Adrenal gland (tissue), 12 donors: Measurements from ENCODE around the gene APLN. TPM values are rescaled to one million over a fixed set of nuclear protein-coding genes. Genes with fewer than 3 reads are reported as not detected.
A peak's percentile ranks its signal among the peaks of the same experiment; 100 is the strongest.

ENCODE experiments used
- DNase-seq, 7 donors: peaks; one replicate each; pipeline ENCODE4 v3.0.0-alpha.2; 2019 to 2020
- H3K27ac ChIP-seq, 5 donors: fragments of 200-600 bp; sonication (generic) in 4 of 5; 1 replicate in 3 of 5; 2 replicates in 2 of 5; pipeline versions ENCODE4 v1.5.1 to v1.8.0; 2016 to 2020; ENCODE audit warnings: mild to moderate bottlenecking in 1 of 5
- H3K27me3 ChIP-seq: fragments of 200-600 bp; 2 replicates; pipeline ENCODE4 v1.8.0; 2021
- H3K36me3 ChIP-seq, 2 donors: fragments of 200-600 bp; replicated peaks in 1 of 2; 1 replicate in 1 of 2; 2 replicates in 1 of 2; pipeline versions ENCODE4 v1.5.1 to v1.8.0; 2018 to 2022
- H3K4me1 ChIP-seq, 2 donors: fragments of 200-600 bp; replicated peaks in 1 of 2; 1 replicate in 1 of 2; 2 replicates in 1 of 2; pipeline versions ENCODE4 v1.5.1 to v1.8.0; 2018 to 2021
- H3K4me3 ChIP-seq, 4 donors: fragments of 200-600 bp; sonication (generic) in 3 of 4; one replicate each; pipeline ENCODE4 v1.5.1; 2016 to 2018
- H3K9me3 ChIP-seq, 3 donors: fragments of 200-600 bp; sonication (generic) in 1 of 3; replicated peaks in 1 of 3; 1 replicate in 2 of 3; 2 replicates in 1 of 3; pipeline versions ENCODE4 v1.5.1 to v1.8.0; 2016 to 2021
- CTCF ChIP-seq, 6 experiments: fragments of 450-650 bp in 4 of 6; fragments of 200-600 bp in 2 of 6; sonication (generic) in 1 of 6; IDR thresholded peaks; 1 replicate in 5 of 6; 2 replicates in 1 of 6; pipeline versions ENCODE4 v1.5.1 to v1.8.0; 2016 to 2021; ENCODE audit warnings: antibody characterized with exemption in 6 of 6, mild to moderate bottlenecking in 2 of 6, moderate library complexity in 1 of 6
- POLR2A ChIP-seq, 2 donors: fragments of 450-650 bp; IDR thresholded peaks; one replicate each; pipeline ENCODE4 v1.6.1; 2017; ENCODE audit warnings: antibody characterized with exemption in 2 of 2, mild to moderate bottlenecking in 2 of 2, moderate library complexity in 1 of 2
- WGBS, 4 donors: extraction: QIAGEN DNeasy Blood & Tissue Kit in 2 of 4; methylation state at CpG; one replicate each; pipeline versions ENCODE4 v1.1.5 to v1.1.7; 2013 to 2017; 5-methylcytosine and 5-hydroxymethylcytosine counted together
- intact Hi-C, 2 donors: fragments of 100-400 bp; cut with DNase I; formaldehyde crosslinking; loops; one replicate each; pipeline versions ENCODE4 v1.14.1 to v1.15.0; 2022 to 2023
- polyA plus RNA-seq, 3 donors: library from polyadenylated mRNA; stranded (reverse); fragments of 200-250 nt in 2 of 3; fragments of 350-450 nt in 1 of 3; fragmentation: Illumina TruSeq in 1 of 3; extraction: RNeasy Lipid Tissue Mini Kit (QIAGEN cat#74804) in 1 of 3; gene quantifications; one replicate each; pipeline ENCODE4 v1.2.3, GENCODE V29; 2013 to 2014
- total RNA-seq, 9 donors: library from RNA; depleted of rRNA in 4 of 9; stranded (reverse); fragments of >200 nt in 4 of 9; fragments of 120-200 nt in 1 of 9; fragmentation: NEBNext Ultra II Directional in 1 of 9; extraction: Animal tissue kit (Norgen Biotek cat#: 25700) in 1 of 9; gene quantifications; one replicate each; pipeline versions ENCODE4 v1.1.0 to v1.2.4, GENCODE V29; 2013 to 2023
- donor health status: healthy with polysubstance abuse.
- donor health status: Bipolar disorder and iron deficiency.
- donor health status: DM: yes; HTN: yes; CAD: no.
- donor health status: DM: no; HTN: no; CAD: no.
- donor health status: DM: no; HTN: no; CAD: no.
- donor health status: DM: yes; HTN: yes; CAD: no.

APLN gene
- total and polyA plus RNA-seq, 12 donors, result 0.67 to 27.5 (median 5.6) TPM

GRCh38 chrX:129689796-129690195 lies 35.0 kb upstream of the APLN start:
- Histone ChIP-seq H3K27ac (no peak overlapping the region), H3K9me3 (no peaks in the 10 kb centered on the region), H3K4me3 (no peak overlapping the region), H3K27me3 (no peaks in the 10 kb centered on the region), H3K4me1 (no peaks in the 10 kb centered on the region), H3K36me3 (no peaks in the 10 kb centered on the region)
- 73 to 93% (median 87%) methylated on average over 1 to 5 of the region's 5 CpGs for WGBS, 4 donors
- DNase-seq, result peak in 1 of 7 donors; percentile 11
- intact Hi-C loops, result no loop called here
- TF ChIP-seq CTCF (IDR thresholded peaks at IDR 0.05) (no peak), POLR2A (IDR thresholded peaks at IDR 0.05) (no peak)

GRCh38 chrX:129688097-129688496 lies 33.3 kb upstream of the APLN start:
- Histone ChIP-seq H3K4me3 (no peak overlapping the region), H3K4me1 (no peaks in the 10 kb centered on the region), H3K36me3 (no peaks in the 10 kb centered on the region), H3K9me3 (no peaks in the 10 kb centered on the region), H3K27me3 (no peaks in the 10 kb centered on the region), H3K27ac (no peak overlapping the region)
- TF ChIP-seq POLR2A (IDR thresholded peaks at IDR 0.05), result no peak
- no peak for TF ChIP-seq CTCF (IDR thresholded peaks at IDR 0.05)
- intact Hi-C loops, result no loop called here
- DNase-seq, result no peak
- 68 to 100% (median 90%) methylated on average over 3 of the region's 3 CpGs for WGBS, 4 donors

GRCh38 chrX:129686422-129686948 lies 31.7 kb upstream of the APLN start:
- intact Hi-C loops, result no loop called here
- Histone ChIP-seq H3K4me3 (no peak overlapping the region), H3K27me3 (no peaks in the 10 kb centered on the region), H3K36me3 (no peaks in the 10 kb centered on the region), H3K9me3 (no peaks in the 10 kb centered on the region), H3K4me1 (no peaks in the 10 kb centered on the region), H3K27ac (no peak overlapping the region)
- peak in 6 of 7 donors; percentile 23 to 55 (median 41) for DNase-seq
- WGBS, 4 donors, result 32 to 47% (median 46%) methylated on average over 2 of the region's 2 CpGs; no CpG with 5 or more reads in 1 of the 4 donors
- TF ChIP-seq POLR2A (IDR thresholded peaks at IDR 0.05) (no peak), CTCF (IDR thresholded peaks at IDR 0.05) (no peak)

GRCh38 chrX:129682979-129683378 lies 28.2 kb upstream of the APLN start:
- no peak for TF ChIP-seq POLR2A (IDR thresholded peaks at IDR 0.05)
- TF ChIP-seq CTCF (IDR thresholded peaks at IDR 0.05), result no peak
- intact Hi-C loops, result no loop called here
- Histone ChIP-seq H3K9me3 (no peaks in the 10 kb centered on the region), H3K27ac (no peak overlapping the region), H3K4me1 (no peaks in the 10 kb centered on the region), H3K4me3 (no peak overlapping the region), H3K27me3 (no peaks in the 10 kb centered on the region), H3K36me3 (no peaks in the 10 kb centered on the region)
- 87 to 100% (median 96%) methylated on average over 1 of the region's 1 CpG for WGBS, 4 donors
- DNase-seq, result no peak
